CD4-positive, alpha-beta T cell treated with Interleukin-4 for 1 hour (primary cell): ENCODE results near the gene LAIR2.

Experiments
- DNase-seq, 2 donors: peaks; one replicate each; pipeline ENCODE4 v3.0.0-alpha.2; 2020 to 2022

The LAIR2 gene

GRCh38 chr19:54535601-54536000 lies 33.0 kb downstream of the LAIR2 start:
- DNase-seq, result no peak

DNA sequence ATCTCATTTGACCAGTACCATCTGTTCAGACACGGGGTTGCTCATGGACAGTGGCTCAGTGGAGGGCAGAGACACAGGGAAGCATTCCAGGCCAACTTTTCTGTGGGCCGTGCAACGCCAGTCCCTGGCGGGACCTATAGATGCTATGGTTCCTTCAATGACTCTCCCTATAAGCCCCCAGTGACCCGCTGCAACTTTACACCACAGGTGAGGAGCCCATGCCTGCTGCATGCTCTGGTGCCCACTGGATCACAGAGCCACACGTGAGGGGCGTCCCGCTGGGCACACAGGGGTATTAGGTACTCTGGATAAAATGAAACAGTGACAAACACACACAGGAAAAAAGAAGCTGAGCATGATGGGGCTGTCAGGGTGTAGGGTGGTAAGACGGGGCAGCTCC lies 34.3 kb downstream of the LAIR2 start:
- no peak for DNase-seq

- DNase-seq, result no peak
Observed at GRCh38 chr19:54541712-54542111, 39.1 kb downstream of the LAIR2 start.

DNA sequence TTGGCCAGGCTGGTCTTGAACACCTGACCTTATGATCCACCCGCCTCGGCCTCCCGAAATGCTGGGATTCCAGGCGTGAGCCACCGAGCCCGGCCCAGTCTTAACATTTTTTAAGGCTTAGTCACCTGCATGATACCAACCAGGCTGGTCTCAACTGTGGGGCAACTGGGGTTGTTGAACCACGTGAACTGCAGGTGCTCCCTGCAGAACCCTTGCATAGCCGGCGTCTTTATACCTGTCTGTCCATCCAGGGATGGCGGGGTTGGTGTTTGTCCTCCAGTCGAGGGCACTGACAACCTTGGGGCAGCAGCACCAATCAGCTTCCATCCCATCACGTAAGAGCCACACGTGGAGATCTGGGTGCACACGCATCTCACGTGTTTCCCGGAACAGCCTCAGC lies 46.2 kb downstream of the LAIR2 start:
- DNase-seq, result no peak

GRCh38 chr19:54549224-54549623 lies 46.6 kb downstream of the LAIR2 start:
- no peak for DNase-seq

GRCh38 chr19:54551293-54551692 lies 48.7 kb downstream of the LAIR2 start:
- DNase-seq, result peak; percentile 52 to 70

DNA sequence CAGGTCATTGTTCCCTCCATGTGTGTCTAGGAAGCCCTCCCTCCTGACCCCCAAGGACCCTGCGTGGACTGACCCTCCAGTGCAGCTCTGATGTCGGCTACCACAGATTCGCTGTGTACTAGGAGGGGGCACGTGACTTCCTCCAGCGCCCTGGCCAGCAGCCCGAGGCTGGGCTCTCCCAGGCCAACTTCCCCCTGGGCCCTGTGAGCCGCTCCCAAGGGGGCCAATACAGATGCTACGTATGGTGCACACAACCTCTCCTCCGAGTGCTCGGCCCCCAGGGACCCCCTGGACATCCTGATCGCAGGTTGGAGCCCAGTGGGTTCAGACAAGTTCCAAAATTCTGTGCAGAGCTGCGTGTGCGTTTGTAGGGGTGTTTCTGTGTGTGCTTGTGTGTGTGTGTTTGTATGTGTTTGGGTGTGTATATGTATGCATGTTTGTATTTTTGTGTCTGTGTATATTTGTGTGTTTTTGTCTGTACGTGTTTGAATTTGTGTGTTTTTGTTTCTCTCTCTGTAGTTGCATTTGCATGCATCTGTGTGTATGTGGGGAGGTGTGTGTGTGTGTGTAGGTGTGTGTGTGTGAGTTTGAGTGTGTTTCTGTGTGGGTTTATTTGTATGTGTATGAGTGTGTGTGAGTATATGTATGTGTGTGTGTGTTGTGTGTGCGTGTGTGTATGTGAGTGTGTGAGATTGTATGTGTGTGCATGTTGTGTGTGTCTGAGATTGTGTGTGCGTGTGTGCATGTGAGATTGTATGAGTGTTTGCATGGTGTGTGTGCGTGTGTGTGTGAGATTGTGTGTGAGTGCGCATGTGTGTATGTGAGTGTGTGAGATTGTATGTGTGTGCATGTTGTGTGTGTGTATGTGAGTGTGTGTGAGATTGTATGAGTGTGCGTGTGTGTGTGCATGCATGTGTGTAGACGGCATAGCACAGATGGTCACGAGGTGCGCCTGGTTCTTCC lies 49.6 kb downstream of the LAIR2 start:
- no peak for DNase-seq

- no peak for DNase-seq
Observed at GRCh38 chr19:54552913-54553310, 50.3 kb downstream of the LAIR2 start.

DNA sequence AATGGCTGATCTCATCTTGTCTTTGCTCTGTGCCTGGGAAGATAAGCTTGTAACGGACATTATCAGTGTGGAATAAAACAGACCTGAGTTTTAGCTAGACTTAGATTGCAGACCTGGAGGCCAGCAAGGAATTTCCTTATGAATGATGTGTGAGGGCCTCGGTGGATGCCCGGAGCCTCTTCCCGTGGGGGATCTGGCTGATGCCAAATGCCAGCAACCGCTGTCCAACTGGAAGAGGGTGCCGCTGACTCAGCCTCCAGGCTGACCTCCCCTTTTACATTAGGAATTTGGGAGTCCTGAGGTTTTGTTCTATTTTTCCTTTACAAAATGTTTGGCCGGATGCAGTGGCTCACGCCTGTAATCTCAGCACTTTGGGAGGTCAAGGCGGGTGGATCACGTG lies 51.4 kb downstream of the LAIR2 start:
- no peak for DNase-seq

GRCh38 chr19:54554896-54555295 lies 52.3 kb downstream of the LAIR2 start:
- DNase-seq, result no peak

DNA sequence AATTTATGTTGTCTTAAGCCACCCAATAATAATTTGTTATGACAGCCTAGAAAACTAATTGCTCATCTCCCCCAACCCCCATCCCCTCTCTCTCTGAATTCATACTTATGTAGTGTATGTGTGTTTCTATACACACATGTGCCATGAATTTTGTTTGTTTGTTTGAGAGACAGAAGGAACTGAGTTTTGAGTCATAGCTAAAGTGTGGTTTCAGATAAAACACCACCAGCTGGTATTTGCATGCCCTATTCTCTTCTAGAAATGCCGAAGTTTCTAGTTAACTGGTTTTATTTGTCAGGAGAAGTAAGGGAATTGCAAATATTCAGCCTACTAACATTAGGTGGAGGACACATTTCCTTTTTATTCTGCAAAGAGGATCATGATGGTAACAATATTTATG lies 53.6 kb downstream of the LAIR2 start:
- no peak for DNase-seq

- no peak for DNase-seq
Observed at GRCh38 chr19:54558339-54558738, 55.7 kb downstream of the LAIR2 start.
